AG04450 (cell line): ENCODE data around the gene SLC39A11. TPM values are rescaled to one million over a fixed set of nuclear protein-coding genes. Genes with fewer than 3 reads are reported as not detected.

Source experiments
- CTCF ChIA-PET: fragments of 300-600, 350-600 bp; formaldehyde crosslinking; extraction: SDS; loops from one replicate; lab custom pipeline; 2022; ENCODE audit warnings: antibody characterized with exemption, inconsistent platforms; lab: Charles Lee
- POLR2A ChIA-PET: fragments of 350-600 bp; formaldehyde crosslinking; extraction: SDS; loops from one replicate; lab custom pipeline; 2021; ENCODE audit warnings: antibody characterized with exemption, inconsistent platforms; lab: Yijun Ruan, JAX
- DNase-seq: peaks from one replicate; pipeline ENCODE4 v3.0.0-alpha.2; 2011; ENCODE audit warnings: low read depth, low spot score
- H3K27ac ChIP-seq: one replicate; pipeline ENCODE4 v1.5.1; 2012; ENCODE audit warnings: low read depth, low read length, control low read depth
- H3K27me3 ChIP-seq: one replicate; pipeline ENCODE4 v1.6.0; 2012; ENCODE audit warnings: low read length; ENCODE audit not compliant: control insufficient read depth, insufficient read depth
- H3K4me3 ChIP-seq: 2 replicates; pipeline ENCODE4 v1.5.1; 2011; ENCODE audit warnings: mild to moderate bottlenecking, low read depth, low read length, control low read depth
- H3K9me3 ChIP-seq: 2 replicates; pipeline ENCODE4 v1.5.1; 2012; ENCODE audit warnings: low read length; ENCODE audit not compliant: control insufficient read depth, insufficient read depth
- polyA plus RNA-seq: library from polyadenylated mRNA; depleted of rRNA; stranded (reverse); fragments of >200 nt; gene quantifications from 2 replicates; pipeline ENCODE4 v1.2.3, GENCODE V29; 2011
- TF ChIP-seq, protein P1 (sequence below): IDR thresholded peaks from 2 replicates; pipeline ENCODE4 v1.5.1; 2011; ENCODE audit warnings: low read depth, low read length, control low read depth, inconsistent platforms

Gene SLC39A11
- polyA plus RNA-seq, 1 experiment, result 18.0 TPM

GRCh38 chr17:72884066-72884465, 208.4 kb downstream of the SLC39A11 start:
- Histone ChIP-seq H3K27ac (no peak overlapping the region), H3K4me3 (no peak overlapping the region), H3K27me3 (no peaks in the 10 kb centered on the region), H3K9me3 (peaks cover 16% of the 10 kb centered on the region)
- CTCF ChIA-PET, result interaction anchor here (0.6 kb wide), 1 partner anchor 82 kb away, joined by 7 read pairs; no protein-coding TSS in a partner anchor
- TF ChIP-seq, protein P1, sequence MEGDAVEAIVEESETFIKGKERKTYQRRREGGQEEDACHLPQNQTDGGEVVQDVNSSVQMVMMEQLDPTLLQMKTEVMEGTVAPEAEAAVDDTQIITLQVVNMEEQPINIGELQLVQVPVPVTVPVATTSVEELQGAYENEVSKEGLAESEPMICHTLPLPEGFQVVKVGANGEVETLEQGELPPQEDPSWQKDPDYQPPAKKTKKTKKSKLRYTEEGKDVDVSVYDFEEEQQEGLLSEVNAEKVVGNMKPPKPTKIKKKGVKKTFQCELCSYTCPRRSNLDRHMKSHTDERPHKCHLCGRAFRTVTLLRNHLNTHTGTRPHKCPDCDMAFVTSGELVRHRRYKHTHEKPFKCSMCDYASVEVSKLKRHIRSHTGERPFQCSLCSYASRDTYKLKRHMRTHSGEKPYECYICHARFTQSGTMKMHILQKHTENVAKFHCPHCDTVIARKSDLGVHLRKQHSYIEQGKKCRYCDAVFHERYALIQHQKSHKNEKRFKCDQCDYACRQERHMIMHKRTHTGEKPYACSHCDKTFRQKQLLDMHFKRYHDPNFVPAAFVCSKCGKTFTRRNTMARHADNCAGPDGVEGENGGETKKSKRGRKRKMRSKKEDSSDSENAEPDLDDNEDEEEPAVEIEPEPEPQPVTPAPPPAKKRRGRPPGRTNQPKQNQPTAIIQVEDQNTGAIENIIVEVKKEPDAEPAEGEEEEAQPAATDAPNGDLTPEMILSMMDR, result no peak
- POLR2A ChIA-PET, result no interaction called here
- DNase-seq, result no peak

DNA sequence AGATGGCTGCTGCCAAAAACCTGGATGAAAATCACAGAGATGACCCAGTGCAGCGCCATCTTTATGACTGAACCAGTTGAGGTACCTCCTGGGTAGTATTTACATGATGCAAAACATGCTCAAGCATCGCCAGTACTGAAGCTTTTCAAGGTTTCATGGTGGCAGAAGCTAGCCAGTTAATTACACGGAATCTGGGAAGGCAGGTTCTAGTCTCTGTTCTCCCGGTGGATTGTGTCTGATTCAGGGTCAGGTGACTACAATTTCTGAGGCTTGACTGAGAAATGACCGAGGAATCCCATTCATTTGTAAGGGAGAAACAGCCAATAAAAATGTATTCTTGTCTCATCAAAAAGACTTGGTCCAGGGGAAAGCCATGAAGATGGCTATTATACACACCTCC, 209.1 kb downstream of the SLC39A11 start:
- DNase-seq, result no peak
- TF ChIP-seq, protein P1, result no peak
- CTCF ChIA-PET, result no interaction called here
- Histone ChIP-seq H3K4me3 (no peak overlapping the region), H3K27me3 (no peaks in the 10 kb centered on the region), H3K9me3 (peaks cover 20% of the 10 kb centered on the region), H3K27ac (no peak overlapping the region)
- POLR2A ChIA-PET, result no interaction called here

- Histone ChIP-seq H3K27me3 (no peaks in the 10 kb centered on the region), H3K4me3 (no peak overlapping the region), H3K27ac (no peak overlapping the region), H3K9me3 (peaks cover 23% of the 10 kb centered on the region)
- ChIA-PET CTCF (no interaction called here), POLR2A (no interaction called here)
- DNase-seq, result no peak
- TF ChIP-seq, protein P1, result no peak
These were observed 210.1 kb downstream of the SLC39A11 start for GRCh38 chr17:72882426-72882825.

DNA sequence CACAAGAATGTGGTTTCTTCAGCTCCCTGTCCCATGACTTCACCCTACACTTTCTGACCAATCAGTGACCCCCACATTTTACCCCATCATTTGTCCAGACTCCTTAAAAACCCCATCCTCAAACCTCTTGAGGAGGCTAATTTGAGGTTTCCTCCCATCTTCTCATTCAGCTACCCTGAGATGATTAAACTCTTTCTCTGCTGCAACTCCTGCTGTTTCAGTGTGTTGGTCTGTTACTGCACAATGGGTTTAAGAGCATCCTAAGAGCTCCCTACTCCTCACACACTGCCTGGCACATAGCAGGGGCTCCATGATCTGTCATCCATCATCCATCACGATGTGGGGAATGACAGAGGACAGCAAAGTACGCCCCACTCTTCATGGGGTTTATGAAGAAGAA, 212.6 kb downstream of the SLC39A11 start:
- TF ChIP-seq, protein P1, result no peak
- ChIA-PET CTCF (no interaction called here), POLR2A (no interaction called here)

DNA sequence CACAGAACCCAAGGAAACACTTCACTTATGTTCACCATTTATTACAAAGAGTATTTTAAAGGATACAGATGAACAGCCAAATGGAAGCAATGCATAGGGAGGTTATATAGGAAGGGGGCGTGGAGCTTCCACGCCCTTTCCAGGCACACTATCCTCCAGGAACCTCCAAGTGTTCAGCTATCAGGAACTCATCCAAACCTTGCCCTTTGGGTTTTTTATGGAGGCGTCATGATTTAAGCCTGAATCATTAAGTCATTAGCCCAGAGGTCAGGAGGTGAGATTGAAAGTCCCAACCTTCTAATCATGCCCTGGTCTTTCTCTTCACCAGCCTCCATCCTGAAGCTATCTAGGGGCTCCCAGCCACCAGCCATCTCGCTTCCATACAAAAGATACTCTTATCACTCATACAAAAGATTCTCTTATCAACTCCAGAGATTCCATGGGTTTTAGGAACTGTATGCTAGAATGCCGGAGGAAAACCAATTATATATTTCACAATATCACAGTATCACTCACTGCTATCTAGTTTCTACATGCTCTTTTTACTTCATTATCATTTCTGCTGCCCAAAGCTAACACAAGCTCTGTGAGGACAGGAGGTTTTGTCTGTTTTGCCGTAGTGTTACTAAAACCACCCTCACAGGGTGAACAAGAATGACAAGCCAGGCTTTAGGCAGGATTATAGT, 213.4 kb downstream of the SLC39A11 start:
- CTCF ChIA-PET, result no interaction called here
- H3K27me3 ChIP-seq, result no peaks in the 10 kb centered on the region
- POLR2A ChIA-PET, result no interaction called here

More for the DNA sequence above, 212.6 kb downstream of the SLC39A11 start:
- Histone ChIP-seq H3K9me3 (peaks cover 28% of the 10 kb centered on the region), H3K27me3 (no peaks in the 10 kb centered on the region), H3K27ac (no peak overlapping the region), H3K4me3 (no peak overlapping the region)
- DNase-seq, result no peak

More for the DNA sequence above, 213.4 kb downstream of the SLC39A11 start:
- Histone ChIP-seq H3K4me3 (no peak overlapping the region), H3K9me3 (peaks cover 28% of the 10 kb centered on the region), H3K27ac (no peak overlapping the region)
- TF ChIP-seq, protein P1, result no peak
- DNase-seq, result no peak
